ENCODE data around the gene KIF19.
A peak's percentile ranks its signal among the peaks of the same experiment; 100 is the strongest.

KIF19 gene

GRCh38 chr17:74343526-74344284, 17.7 kb downstream of the KIF19 start:
- no peak for DNase-seq

- no peak for DNase-seq
These were observed 18.6 kb downstream of the KIF19 start for GRCh38 chr17:74344658-74345057.

GRCh38 chr17:74345433-74346241, 19.6 kb downstream of the KIF19 start:
- DNase-seq: no peak

GRCh38 chr17:74347646-74348045, 21.6 kb downstream of the KIF19 start:
- DNase-seq: no peak

GRCh38 chr17:74349120-74349519, 23.1 kb downstream of the KIF19 start:
- no peak for DNase-seq

- no peak for DNase-seq
These were observed 24.5 kb downstream of the KIF19 start for GRCh38 chr17:74350486-74350885.

- DNase-seq: no peak
These were observed 25.7 kb downstream of the KIF19 start for GRCh38 chr17:74351552-74352210.

GRCh38 chr17:74353446-74354060, 27.5 kb downstream of the KIF19 start:
- DNase-seq: no peak

- no peak for DNase-seq
These were observed 28.1 kb downstream of the KIF19 start for GRCh38 chr17:74354123-74354522.

GRCh38 chr17:74354561-74354960, 28.5 kb downstream of the KIF19 start:
- DNase-seq: no peak

GRCh38 chr17:74355065-74355464, 29.0 kb downstream of the KIF19 start:
- DNase-seq: no peak

- no peak for DNase-seq
These were observed 30.8 kb downstream of the KIF19 start for GRCh38 chr17:74356646-74357465.

GRCh38 chr17:74357466-74357809, 31.4 kb downstream of the KIF19 start:
- no peak for DNase-seq

GRCh38 chr17:74358697-74359096, 32.7 kb downstream of the KIF19 start:
- DNase-seq: no peak

- DNase-seq: no peak
These were observed 33.9 kb downstream of the KIF19 start for GRCh38 chr17:74359916-74360315.

- no peak for DNase-seq
These were observed 34.8 kb downstream of the KIF19 start for GRCh38 chr17:74360899-74361229.

- DNase-seq: peak; percentile 80
These were observed 35.4 kb downstream of the KIF19 start, which contains the start of gene BTBD17 for GRCh38 chr17:74361230-74362068. Gene BTBD17, minus strand, starts transcription at chr17:74361868. Its CDS starts 49 bp downstream, at chr17:74361819.

GRCh38 chr17:74362069-74362405, 36.0 kb downstream of the KIF19 start:
- DNase-seq: no peak

GRCh38 chr17:74362810-74363498, 36.9 kb downstream of the KIF19 start:
- no peak for DNase-seq

- DNase-seq: no peak
These were observed 41.2 kb downstream of the KIF19 start, which contains the start of gene GPR142 for GRCh38 chr17:74367206-74367605. Gene GPR142, plus strand, starts transcription at chr17:74367506. Its CDS starts 2,035 bp downstream, at chr17:74369541.

All from NCI-H774 (cell line).